T-helper 2 cell treated with Interferon-gamma antibody and Interleukin-4, amounts not matched to agents 100 ng/mL and 5 ng/mL, for 36 hours (primary cell): Measurements from ENCODE around the gene GGCX. TPM values are rescaled to one million over a fixed set of nuclear protein-coding genes. Genes with fewer than 3 reads are reported as not detected.
"Not testable (repeated sequence)": the region's sequence is repeated elsewhere in the genome, so short reads cannot be mapped to it uniquely, and the experiment has no call there.

Experiments
- intact Hi-C: fragments of 100-400 bp; cut with micrococcal nuclease; formaldehyde crosslinking; loops from one replicate; pipeline ENCODE4 v1.15.1; 2023
- total RNA-seq: library from RNA; stranded (reverse); gene quantifications from 2 replicates; pipeline ENCODE4 v1.2.3, GENCODE V29; 2022

Gene GGCX
- total RNA-seq, 1 donor from 2014 or later = 21.3 TPM

DNA sequence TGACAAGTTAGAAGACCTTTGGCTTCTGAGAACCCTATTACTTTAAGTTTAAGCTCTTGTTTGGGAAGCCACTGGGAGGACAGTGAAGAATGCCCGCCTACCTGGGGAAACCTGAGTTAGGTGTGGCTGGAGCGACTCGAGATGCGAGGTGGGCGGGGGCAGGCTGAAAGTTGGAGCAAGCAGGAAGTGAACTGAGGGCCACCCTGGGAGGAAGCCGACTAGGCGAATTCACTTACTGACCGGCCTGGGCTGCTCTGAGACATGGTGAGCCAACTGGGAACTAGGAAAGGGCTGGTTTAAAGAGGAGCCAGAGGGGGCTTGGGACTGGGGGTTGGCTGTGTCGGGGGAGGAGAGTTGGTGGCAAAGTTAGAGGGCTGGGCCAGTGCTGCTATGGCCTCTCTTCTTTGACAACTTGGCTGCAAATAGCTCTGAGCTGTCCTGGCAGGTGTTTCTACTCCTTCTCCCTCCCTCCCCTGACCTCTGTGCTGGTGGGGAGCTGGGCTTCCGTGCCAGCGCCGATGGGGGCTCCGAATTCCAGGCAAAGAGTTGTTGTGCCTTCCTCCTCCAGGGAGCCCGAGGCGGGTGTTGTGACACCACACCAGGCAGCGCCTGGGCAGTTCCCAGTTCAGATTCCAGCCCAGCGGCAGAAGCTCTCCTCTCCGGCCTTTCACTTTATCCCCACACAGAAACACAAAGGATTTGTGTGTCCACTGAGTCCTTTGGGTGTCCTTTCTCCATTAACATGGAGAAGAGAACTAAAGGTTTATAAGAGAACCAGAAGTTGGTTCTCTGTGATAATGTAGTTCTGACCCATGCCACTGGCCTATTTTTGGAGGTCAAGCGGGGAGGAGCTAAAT, 16.3 kb upstream of the GGCX start, which contains the start of gene VAMP8:
Gene VAMP8, plus strand, starts transcription at position 201 of the 857 bp plus-strand sequence. Its CDS starts 61 bp downstream, at position 262.
- intact Hi-C loops = loop anchor here (2.0 kb wide), 1 partner anchor 17 kb away; the partner anchor contains the start of gene RNF181

DNA sequence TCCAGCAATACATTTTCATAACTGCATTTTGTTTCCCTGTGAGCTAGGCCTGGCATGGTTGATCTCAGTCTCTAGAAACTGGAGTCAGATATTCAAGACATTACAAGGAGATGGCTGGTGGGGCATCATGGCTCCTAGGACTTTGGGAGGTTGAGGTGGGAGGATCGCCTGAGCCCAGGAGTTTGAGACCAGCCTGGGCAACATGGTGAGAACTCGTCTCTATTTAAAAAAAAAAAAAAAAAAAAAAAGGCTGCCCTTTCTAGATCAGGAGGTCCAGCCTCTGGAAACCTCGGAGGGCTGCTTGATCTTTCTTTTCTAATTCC, 15.7 kb upstream of the GGCX start:
- intact Hi-C loops = no loop called here

DNA sequence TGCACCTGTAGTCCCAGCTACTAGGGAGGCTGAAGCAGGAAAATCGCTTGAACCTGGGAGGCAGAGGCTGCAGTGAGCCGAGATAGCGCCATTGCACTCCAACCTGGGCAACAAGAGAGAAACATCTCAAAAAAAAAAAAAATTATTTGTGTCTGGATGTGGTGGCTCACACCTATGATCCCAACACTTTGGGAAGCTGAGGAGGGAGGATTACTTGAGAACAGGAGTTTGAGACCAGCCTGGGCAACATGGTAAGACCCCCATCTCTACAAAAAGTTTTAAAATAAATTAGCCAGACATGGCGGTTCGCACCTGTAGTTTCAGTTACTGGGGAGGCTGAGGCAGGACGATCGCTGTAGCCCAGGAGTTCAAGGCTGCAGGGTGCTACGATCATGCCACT, 14.4 kb upstream of the GGCX start:
- intact Hi-C loops = no loop called here

DNA sequence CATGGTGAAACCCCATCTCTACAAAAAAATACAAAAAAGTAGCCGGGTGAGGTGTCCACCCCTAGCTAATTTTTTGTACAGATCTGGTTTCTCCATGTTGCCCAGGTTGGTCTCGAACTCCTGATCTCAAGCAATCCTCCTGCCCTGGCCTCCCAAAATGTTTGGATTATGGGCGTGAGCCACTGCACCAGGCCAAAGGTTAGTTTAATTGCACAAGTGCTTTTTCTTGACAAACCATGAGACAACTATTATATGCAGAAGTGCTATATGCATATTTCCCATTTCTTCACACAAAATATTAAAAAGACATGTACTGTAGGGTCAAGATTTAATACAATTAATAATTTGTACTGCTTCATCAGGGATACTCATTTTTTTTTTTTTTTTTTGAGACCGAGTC, 5.0 kb upstream of the GGCX start:
- intact Hi-C loops = no loop called here

DNA sequence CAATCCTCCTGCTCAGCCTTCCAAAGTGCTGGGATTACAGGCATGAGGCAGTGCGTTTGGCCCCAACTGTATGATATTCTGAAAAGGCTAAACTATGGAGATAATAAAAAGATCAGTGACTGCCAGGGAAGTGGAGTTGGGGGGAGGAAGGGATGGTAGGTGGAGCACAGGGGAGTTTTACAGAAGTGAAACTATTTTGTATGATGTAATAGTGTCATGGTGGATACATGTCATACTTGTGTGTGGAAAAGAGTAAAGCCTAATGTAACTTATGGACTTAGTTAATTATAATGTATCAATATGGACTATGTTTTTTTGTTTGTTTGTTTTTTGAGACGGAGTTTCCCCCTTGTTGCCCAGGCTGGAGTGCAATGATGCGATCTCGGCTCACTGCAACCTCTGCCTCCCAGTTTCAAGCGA, 2.9 kb upstream of the GGCX start:
- intact Hi-C loops = no loop called here

DNA sequence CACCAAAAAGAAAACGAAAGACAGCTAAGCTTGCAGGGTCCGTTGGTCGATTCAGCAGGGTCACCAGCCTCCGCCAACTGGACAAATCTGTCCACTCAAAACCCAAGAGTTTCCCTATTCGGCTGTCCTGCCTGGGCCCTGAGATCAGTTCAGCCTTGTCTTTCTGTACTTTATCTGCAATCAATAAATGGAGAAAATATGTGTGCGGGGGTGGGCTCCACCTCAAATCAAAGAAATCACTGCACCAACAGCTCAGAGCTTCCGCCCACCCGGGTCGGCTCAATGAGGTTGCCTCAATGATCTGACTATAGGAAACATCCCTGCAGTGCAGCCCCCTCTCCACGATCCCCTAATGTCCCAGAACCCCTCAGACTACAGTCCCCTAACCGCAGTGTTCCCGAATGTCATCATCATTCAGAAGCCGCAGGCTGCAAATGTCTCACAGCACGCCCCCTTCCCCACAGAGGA, 447 bp downstream of the GGCX start:
- intact Hi-C loops = loop anchor here (1.0 kb wide), 5 partner anchors 22 to 233 kb away; partner anchors contain the start of genes ELMOD3, MAT2A, RETSAT and RNF181

DNA sequence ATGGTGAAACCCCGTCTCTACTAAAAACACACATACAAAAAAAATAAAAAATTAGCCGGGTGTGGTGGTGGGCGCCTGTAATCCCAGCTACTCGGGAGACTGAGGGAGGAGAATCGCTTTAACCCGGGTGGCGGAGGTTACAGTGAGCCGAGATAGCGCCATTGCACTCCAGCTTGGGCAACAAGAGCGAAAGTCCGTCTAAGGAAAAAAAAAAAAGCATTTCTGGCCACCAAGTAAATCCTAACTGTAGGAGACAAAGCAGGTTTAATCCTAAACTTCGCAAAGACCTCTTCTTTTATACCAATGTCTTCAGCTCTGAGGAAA, 928 bp downstream of the GGCX start:
- intact Hi-C loops = not testable (repeated sequence)

DNA sequence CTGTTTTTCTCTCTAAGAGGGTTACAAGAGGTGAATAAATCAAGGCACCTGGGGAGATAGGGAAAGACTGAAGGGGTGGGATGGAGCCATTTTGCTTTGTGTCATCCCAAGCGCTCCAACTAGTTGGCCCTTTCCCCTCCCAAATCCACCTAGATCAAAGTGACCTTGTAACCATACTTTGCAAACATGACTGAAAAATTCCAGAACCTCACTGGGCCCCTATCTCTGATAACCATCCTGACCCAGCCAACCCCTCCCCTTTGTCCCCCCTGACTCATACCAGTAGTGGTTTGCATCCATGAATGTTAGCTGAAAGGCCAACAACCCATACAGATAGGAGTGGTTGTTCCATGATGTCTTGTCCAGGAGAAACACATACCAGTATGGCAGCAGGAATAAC, 3.1 kb downstream of the GGCX start:
- intact Hi-C loops = no loop called here

DNA sequence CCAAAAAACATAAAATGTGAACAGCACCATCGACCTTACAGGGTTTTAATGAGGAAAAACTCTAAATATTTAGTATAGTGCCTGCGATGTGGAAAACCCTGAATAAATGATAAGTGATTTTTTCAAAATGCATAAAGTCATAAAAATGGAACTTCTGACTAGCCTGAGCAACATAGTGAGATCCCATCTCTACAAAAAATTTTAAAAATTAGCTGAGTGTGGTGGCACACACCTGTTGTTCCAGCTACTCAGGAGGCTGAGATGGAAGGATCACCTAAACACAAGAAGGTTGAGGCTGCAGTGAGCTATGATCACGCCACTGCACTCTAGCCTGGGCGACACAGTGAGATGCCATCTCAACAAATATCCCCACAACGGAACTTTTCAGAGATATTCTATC, 4.2 kb downstream of the GGCX start:
- intact Hi-C loops = no loop called here

DNA sequence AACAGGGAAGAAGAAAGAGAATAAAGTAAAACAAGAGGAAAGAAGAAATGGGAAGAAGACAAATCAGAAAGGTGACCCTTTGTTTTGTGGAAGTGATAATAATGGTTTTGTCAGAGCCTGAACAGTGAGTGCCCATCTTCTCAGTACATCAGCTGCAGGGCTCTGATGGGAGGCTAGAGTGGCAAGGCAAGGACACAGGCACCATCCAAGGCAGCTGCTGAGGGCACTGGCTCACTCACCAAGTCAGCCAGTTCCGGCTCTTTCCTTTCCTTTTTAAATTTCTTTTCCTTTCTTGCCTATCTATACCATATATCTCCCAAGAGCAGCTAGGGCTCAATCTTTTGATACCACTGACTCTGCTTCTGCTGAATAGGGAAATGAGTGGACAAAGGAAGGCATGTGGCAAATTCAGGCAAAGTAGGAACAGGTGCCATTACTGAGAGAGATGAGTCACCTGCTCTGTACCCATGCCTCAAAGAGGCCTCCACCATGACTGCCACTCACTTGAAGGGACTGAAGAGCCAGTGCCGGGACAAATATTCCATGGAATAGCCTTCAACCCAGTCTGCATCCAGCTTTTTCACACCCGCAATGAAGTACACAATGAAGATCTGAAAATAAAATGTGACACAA, 6.2 kb downstream of the GGCX start:
- intact Hi-C loops = no loop called here

DNA sequence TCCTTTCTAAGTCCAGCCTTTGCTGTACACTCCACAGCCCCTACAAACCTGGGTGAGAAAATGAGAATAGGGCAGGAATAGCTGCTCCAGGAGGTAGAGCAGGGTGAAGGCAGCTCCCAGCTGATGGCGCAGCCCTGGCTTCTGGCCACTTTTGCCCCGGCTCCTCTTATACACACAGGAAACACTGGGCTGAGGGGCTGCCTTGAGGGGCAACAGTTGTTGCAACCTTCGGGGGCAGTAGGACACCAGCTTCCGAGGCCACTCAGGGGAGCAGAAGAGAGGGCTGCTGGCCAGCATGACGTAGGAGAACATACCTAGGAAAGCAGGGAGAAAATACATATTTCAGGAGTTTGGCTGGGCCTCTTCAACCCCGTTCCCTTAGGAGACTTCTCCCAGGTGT, 8.1 kb downstream of the GGCX start:
- intact Hi-C loops = loop anchor here (2.0 kb wide), 1 partner anchor 198 kb away; the partner anchor contains the start of genes ELMOD3 and RETSAT

DNA sequence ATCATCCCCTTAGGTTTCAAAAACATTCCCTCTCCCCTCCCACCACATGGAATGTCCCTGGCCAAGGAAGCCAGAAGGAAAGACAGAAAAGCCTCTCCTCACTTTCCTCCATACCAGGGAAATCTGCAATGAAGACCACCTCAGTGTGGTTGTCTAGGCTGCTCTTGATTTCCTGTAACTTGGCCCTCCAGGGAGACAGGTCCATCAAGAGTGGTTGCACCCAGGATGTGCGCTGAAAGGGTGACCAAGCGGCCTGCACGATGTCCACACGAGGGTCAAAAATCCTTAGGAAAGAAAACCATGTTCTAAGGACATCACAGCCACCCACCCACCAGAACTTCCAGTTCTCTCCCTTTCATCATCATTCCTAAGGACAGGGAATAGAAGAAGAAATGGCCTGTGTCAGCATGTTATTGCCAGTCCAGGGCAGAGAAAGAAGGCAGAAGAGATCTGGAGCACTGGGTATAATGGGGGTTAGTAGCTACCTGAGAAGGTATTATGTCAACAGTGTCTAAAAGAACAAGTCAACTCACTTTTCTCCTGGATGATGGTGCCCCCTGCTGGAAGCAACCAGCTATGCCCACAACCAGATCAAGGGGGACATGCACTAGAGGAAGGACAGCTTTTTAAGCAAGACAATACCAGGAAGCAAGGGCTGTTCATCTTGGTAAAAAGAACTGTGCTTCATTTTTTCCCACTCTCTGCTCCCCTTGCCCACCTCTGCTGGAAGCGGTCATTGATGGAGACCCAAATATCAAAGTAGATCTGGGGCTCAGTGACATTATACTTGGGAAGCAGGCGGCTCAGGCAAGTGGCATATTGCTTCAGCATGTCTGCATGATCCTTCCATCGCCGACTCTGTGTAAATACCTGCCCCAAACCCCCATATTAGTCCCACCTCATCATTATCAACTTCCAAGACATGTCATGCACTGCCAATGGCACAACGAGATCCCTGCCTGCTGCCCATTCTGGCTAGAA, 9.3 kb downstream of the GGCX start:
- intact Hi-C loops = loop anchor here (1.0 to 2.0 kb wide), 4 partner anchors 13 to 197 kb away; partner anchors contain the start of genes ELMOD3, MAT2A and RETSAT

DNA sequence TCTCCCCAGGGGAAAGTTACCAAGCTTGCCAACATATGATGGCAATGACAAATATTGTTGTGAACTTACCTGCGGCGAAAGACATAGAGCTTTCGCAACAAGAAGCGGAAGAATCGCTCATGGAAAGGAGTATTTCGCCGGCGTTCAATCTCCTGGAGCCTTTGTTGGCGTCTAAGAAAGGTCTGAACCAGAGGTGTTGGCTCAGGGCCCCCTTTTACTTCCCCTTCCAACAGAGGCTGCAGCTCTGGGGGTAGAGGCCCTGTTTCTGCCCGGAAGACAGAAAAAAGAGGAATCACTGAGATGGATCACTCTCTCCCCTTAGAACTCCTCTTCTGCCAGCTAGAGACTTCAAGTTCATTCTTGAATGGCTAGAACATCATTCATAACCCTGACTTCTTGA, 10.8 kb downstream of the GGCX start:
- intact Hi-C loops = no loop called here

DNA sequence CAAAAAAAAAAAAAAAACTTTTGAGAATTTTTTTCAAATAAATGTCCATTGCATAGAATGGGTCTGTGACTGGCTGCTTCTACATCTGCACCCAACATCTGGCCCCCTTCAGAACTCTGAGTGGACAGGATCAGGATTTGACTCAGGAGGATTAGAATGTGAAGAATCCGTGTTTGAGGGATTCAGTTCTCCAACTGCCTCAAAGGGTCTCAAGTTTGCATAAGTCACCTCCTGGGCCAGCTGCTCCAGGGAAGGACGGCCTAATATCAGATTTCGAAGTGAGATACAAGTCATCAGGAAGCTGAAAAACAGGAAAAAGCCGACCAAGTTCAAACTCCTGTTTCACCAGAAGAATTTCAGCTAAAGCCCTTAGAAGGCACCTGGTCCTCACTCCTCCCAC, 11.5 kb downstream of the GGCX start:
- intact Hi-C loops = no loop called here

DNA sequence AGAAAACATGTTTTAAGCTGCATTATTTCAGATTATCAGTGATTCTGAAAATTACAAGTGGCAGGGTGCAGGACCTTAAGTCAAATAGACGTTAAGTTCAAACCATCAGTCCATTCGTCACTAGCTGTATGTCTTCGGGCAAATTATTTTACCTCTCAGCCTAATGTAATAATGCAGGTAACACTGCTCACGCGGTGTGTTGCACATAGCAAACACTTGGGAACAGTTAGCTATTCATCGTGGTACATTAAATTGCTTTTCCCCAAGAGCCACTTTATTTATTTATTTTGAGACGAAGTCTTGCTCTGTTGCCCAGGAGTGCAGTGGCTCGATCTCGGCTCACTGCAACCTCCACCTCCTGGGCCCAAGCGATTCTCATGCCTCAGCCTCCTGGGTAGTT, 12.2 kb downstream of the GGCX start:
- intact Hi-C loops = no loop called here

DNA sequence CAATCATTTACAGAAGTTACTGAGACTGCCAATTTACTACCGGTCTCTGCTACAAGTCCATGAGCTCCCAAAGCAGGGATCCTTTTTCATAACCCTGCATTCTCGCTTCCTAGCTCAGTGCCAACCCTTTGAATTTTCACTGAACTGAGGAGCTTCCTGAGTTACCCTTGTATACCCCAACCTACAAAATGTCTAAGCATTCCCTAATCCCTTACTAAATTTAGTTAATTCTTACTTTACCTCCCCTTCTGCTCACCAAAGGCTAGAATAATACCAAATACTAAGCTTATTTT, 12.7 kb downstream of the GGCX start:
- intact Hi-C loops = no loop called here

DNA sequence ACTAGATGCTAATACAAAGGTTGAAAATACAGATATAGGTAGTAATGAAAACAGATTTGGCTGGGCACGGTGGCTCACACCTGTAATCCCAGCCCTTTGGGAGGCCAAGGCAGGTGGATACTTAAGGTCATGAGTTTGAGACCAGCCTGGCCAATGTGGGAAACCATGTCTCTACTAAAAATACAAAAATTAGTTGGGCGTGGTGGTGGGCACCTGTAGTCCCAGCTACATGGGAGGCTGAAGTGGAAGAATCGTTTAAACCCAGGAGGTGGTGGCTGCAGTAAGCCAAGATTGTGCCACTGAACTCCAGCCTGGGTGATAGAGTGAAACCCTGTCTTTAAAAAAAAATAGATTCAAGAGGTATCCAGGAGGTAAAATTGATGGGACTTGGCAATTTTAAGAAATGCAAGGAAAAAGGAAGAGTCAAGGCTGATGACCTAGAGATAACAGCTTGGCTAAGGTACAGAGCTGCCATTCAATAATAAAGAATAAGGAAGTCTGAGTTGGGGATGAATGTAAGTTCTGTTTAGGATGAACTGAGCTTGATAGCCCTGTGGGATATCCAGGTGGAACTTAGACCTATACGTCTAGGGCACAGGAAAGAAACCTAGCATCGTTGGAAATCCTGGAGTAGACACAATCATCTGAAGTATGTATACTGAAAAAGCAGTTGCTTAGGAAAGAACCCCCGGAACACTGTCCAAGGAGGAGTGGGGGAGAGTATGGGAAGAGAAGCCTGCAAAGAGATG, 13.3 kb downstream of the GGCX start:
- intact Hi-C loops = no loop called here

DNA sequence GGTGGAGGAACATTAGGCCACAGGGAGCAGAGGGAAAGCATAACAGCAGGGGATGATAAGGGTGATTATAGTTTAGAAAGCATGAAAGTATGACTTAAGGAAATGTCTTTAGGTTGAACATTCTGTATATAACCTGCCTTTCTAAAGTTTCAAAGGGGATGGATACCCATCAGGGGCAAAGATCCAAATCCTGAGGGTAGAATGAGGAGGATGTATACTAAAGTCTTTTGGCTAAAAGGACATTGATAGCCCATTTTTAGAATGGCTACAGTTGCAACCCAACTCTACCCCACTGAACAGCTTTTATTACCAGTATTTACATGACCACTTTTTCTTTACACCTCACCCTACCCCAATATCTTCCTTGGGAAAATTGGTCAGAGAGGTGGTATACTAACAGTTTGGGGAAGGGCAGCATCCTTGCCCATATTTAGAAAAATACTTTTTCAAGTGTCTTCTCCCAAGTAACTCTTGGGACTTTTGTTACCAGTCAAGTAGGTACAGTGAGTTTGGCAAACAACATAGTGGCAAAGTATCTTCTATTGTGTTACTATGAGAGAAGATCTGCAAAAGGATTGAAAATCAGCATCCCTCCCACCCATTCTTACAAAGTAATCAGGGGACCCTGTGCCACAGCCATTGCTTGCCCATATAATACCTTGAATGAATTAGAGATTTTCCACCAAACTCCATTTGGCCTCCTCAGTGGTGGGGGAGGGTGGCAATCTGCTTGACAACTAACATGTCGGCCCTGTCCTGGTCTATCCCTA, 14.0 kb downstream of the GGCX start:
- intact Hi-C loops = no loop called here

DNA sequence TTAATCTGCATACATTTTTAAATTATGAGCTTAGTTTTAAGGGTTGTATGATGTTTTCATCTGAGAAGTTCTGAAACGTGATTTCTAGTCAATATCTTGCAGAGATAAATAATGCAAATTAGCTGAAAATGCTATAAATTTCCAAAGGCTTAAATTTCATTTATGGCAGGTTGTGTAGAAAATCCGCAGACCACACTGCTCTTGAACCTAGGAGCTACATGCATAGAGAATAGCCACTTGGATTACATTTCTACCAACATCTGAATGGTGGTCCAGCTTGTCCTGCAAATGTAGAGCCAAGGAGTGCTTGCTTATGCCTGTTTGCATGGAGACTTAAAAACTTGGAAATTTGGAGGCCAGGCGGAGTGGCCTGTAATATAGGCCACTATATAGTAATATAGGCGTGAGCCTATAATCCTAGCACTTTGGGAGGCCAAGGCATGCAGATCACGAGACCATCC, 15.5 kb downstream of the GGCX start:
- intact Hi-C loops = no loop called here
